Measurements from ENCODE around the gene PRKAG2. TPM values are rescaled to one million over a fixed set of nuclear protein-coding genes. Genes with fewer than 3 reads are reported as not detected.

The PRKAG2 gene
- total and polyA plus RNA-seq, 4 donors = 3.6 to 25.1 (median 16.8) TPM

- Histone ChIP-seq H3K36me3 (ENCODE audit: control insufficient read depth in 4 of 4, insufficient read depth in 3 of 4, low read depth in 1 of 4, low read length in 3 of 4) (peaks cover 0 to 9% (median 1%) of the 10 kb centered on the region in 4 donors), H3K4me3 (ENCODE audit: low read depth in 1 of 3, low read length in 3 of 3) (no peak overlapping the region), H3K9ac (ENCODE audit: low read depth in 1 of 2, low read length in 2 of 2) (no peak overlapping the region), H3K9me3 (ENCODE audit: control insufficient read depth in 4 of 4, low read length in 3 of 4) (no peaks in the 10 kb centered on the region), H3K27ac (ENCODE audit: low read depth in 1 of 2, low read length in 2 of 2) (no peak overlapping the region), H3K27me3 (ENCODE audit: control insufficient read depth in 4 of 4, insufficient read depth in 4 of 4, low read length in 3 of 4) (no peaks in the 10 kb centered on the region), H3K4me1 (ENCODE audit: control insufficient read depth in 4 of 4, insufficient read depth in 4 of 4, low read length in 3 of 4) (peaks cover 0 to 6% (median 2%) of the 10 kb centered on the region in 4 donors)
- 94% methylated on average over 16 of the region's 16 CpGs for WGBS
- no peak for TF ChIP-seq FOXA2 (IDR thresholded peaks at IDR 0.05)
- no peak for TF ChIP-seq REST (IDR thresholded peaks at IDR 0.05)
- no peak for TF ChIP-seq GABPA (IDR thresholded peaks at IDR 0.05 in 1 of 2, conservative IDR thresholded peaks at IDR 0.05 in 1 of 2)
- no peak for TF ChIP-seq TAF1 (conservative IDR thresholded peaks at IDR 0.05)
- no peak for TF ChIP-seq FOXA1 (IDR thresholded peaks at IDR 0.05)
- TF ChIP-seq MAX (IDR thresholded peaks at IDR 0.05) = no peak
- no peak for TF ChIP-seq ATF3 (IDR thresholded peaks at IDR 0.05)
- TF ChIP-seq ZBTB33 (IDR thresholded peaks at IDR 0.05) = no peak
- TF ChIP-seq SP1 (IDR thresholded peaks at IDR 0.05) = no peak
- no peak for TF ChIP-seq EGR1 (IDR thresholded peaks at IDR 0.05; ENCODE audit: low read depth in 2 of 2)
- no peak for TF ChIP-seq YY1 (IDR thresholded peaks at IDR 0.05)
- no peak for TF ChIP-seq CTCF (IDR thresholded peaks at IDR 0.05; ENCODE audit: low read depth, low read length, missing input control)
- TF ChIP-seq JUND (IDR thresholded peaks at IDR 0.05) = no peak
- TF ChIP-seq HNF4A (conservative IDR thresholded peaks at IDR 0.05) = no peak
- DNase-seq (ENCODE audit: low spot score) = no peak
These were observed 40.6 kb downstream of the PRKAG2 start for GRCh38 chr7:151836191-151836926.

- H3K36me3 ChIP-seq (ENCODE audit: control insufficient read depth in 4 of 4, insufficient read depth in 3 of 4, low read depth in 1 of 4, low read length in 3 of 4) = peaks cover 0 to 9% (median 1%) of the 10 kb centered on the region in 4 donors
- no peak overlapping the region for H3K9ac ChIP-seq (ENCODE audit: low read depth in 1 of 2, low read length in 2 of 2)
- 94% methylated on average over 9 of the region's 9 CpGs for WGBS
- peaks cover 0 to 6% (median 2%) of the 10 kb centered on the region in 4 donors for H3K4me1 ChIP-seq (ENCODE audit: control insufficient read depth in 4 of 4, insufficient read depth in 4 of 4, low read length in 3 of 4)
- no peak for DNase-seq (ENCODE audit: low spot score)
- no peaks in the 10 kb centered on the region for H3K27me3 ChIP-seq (ENCODE audit: control insufficient read depth in 4 of 4, insufficient read depth in 4 of 4, low read length in 3 of 4)
- H3K27ac ChIP-seq (ENCODE audit: low read depth in 1 of 2, low read length in 2 of 2) = no peak overlapping the region
- no peak overlapping the region for H3K4me3 ChIP-seq (ENCODE audit: low read depth in 1 of 3, low read length in 3 of 3)
- H3K9me3 ChIP-seq (ENCODE audit: control insufficient read depth in 4 of 4, low read length in 3 of 4) = no peaks in the 10 kb centered on the region
- TF ChIP-seq TAF1 (conservative IDR thresholded peaks at IDR 0.05) (no peak), ZBTB33 (IDR thresholded peaks at IDR 0.05) (no peak), GABPA (IDR thresholded peaks at IDR 0.05 in 1 of 2, conservative IDR thresholded peaks at IDR 0.05 in 1 of 2) (no peak), FOXA2 (IDR thresholded peaks at IDR 0.05) (no peak), ATF3 (IDR thresholded peaks at IDR 0.05) (no peak), CTCF (IDR thresholded peaks at IDR 0.05; ENCODE audit: low read depth, low read length, missing input control) (no peak), SP1 (IDR thresholded peaks at IDR 0.05) (no peak), HNF4A (conservative IDR thresholded peaks at IDR 0.05) (no peak), HNF4G (IDR thresholded peaks at IDR 0.05) (no peak), JUND (IDR thresholded peaks at IDR 0.05) (no peak), RAD21 (IDR thresholded peaks at IDR 0.05) (no peak), FOXA1 (IDR thresholded peaks at IDR 0.05) (no peak), RXRA (IDR thresholded peaks at IDR 0.05) (no peak)
These were observed 41.3 kb downstream of the PRKAG2 start for GRCh38 chr7:151835636-151836035.
